HG02885 (cell line): ENCODE results near the gene MRM1.
"Not testable (repeated sequence)": the region's sequence is repeated elsewhere in the genome, so short reads cannot be mapped to it uniquely, and the experiment has no call there.

Experiments used
- ATAC-seq: cut with Tn5 transposase; IDR thresholded peaks from one replicate; pipeline ENCODE4 v1.9.1; 2021; ENCODE audit warnings: mild to moderate bottlenecking; ENCODE audit not compliant: unreplicated experiment, poor library complexity

MRM1 gene

GRCh38 chr17:36600465-36600864 is 918 bp upstream of the MRM1 start:
- ATAC-seq: no peak

GRCh38 chr17:36600936-36601302 is 464 bp upstream of the MRM1 start:
- no peak for ATAC-seq

GRCh38 chr17:36602030-36602748 is 806 bp downstream of the MRM1 start:
- no peak for ATAC-seq

- no peak for ATAC-seq
Observed at GRCh38 chr17:36602924-36603384, 1.6 kb downstream of the MRM1 start.

GRCh38 chr17:36605028-36605427 is 3.6 kb downstream of the MRM1 start:
- not testable (repeated sequence) for ATAC-seq

- no peak for ATAC-seq
Observed at GRCh38 chr17:36608280-36608679, 6.9 kb downstream of the MRM1 start.

- no peak for ATAC-seq
Observed at GRCh38 chr17:36608794-36609497, 7.6 kb downstream of the MRM1 start.

- ATAC-seq: no peak
Observed at GRCh38 chr17:36609498-36609862, 8.1 kb downstream of the MRM1 start.

- ATAC-seq: no peak
Observed at GRCh38 chr17:36610474-36610873, 9.1 kb downstream of the MRM1 start.

GRCh38 chr17:36611345-36612072 is 10.1 kb downstream of the MRM1 start:
- ATAC-seq: no peak

GRCh38 chr17:36612323-36612722 is 10.9 kb downstream of the MRM1 start:
- ATAC-seq: no peak

GRCh38 chr17:36613155-36613554 is 11.8 kb downstream of the MRM1 start:
- no peak for ATAC-seq

GRCh38 chr17:36614081-36614480 is 12.7 kb downstream of the MRM1 start:
- no peak for ATAC-seq

- ATAC-seq: no peak
Observed at GRCh38 chr17:36614933-36615332, 13.6 kb downstream of the MRM1 start.

GRCh38 chr17:36616061-36617029 is 15.0 kb downstream of the MRM1 start:
- ATAC-seq: no peak

GRCh38 chr17:36617773-36618172 is 16.4 kb downstream of the MRM1 start:
- ATAC-seq: no peak

GRCh38 chr17:36623281-36623680 is 21.9 kb downstream of the MRM1 start:
- no peak for ATAC-seq

- no peak for ATAC-seq
Observed at GRCh38 chr17:36625188-36625587, 23.8 kb downstream of the MRM1 start.

GRCh38 chr17:36627101-36627500 is 25.7 kb downstream of the MRM1 start:
- ATAC-seq: no peak

GRCh38 chr17:36628576-36628975 is 27.2 kb downstream of the MRM1 start:
- ATAC-seq: no peak
